ENCODE results near the gene OR5K4.

Gene OR5K4

GRCh38 chr3:98402507-98402906 is 48.9 kb downstream of the OR5K4 start:
- DNase-seq (ENCODE audit: low spot score): no peak
- no peak for TF ChIP-seq CTCF (IDR thresholded peaks at IDR 0.05; ENCODE audit: extremely low read depth, missing control alignments)

- TF ChIP-seq CTCF (IDR thresholded peaks at IDR 0.05; ENCODE audit: extremely low read depth, missing control alignments): no peak
- no peak for DNase-seq (ENCODE audit: low spot score)
Measured at GRCh38 chr3:98404010-98404409, 50.4 kb downstream of the OR5K4 start.
